DMS79 (cell line): ENCODE data around the gene HES4.
"Not testable (repeated sequence)": the region's sequence is repeated elsewhere in the genome, so short reads cannot be mapped to it uniquely, and the experiment has no call there.

Experiments
- DNase-seq: peaks from one replicate; lab custom pipeline; 2025; lab: John Stamatoyannopoulos, UW

HES4 gene

GRCh38 chr1:997993-998744 lies 1.7 kb downstream of the HES4 start:
- DNase-seq: no peak

GRCh38 chr1:997713-997992 lies 2.2 kb downstream of the HES4 start:
- no peak for DNase-seq

- DNase-seq: no peak
Measured at GRCh38 chr1:996851-997712, 2.8 kb downstream of the HES4 start.

- no peak for DNase-seq
Measured at GRCh38 chr1:995665-996633, 3.9 kb downstream of the HES4 start.

GRCh38 chr1:994546-994945 lies 5.4 kb downstream of the HES4 start:
- not testable (repeated sequence) for DNase-seq

- no peak for DNase-seq
Measured at GRCh38 chr1:993379-993995, 6.4 kb downstream of the HES4 start.

GRCh38 chr1:992362-992761 lies 7.5 kb downstream of the HES4 start:
- DNase-seq: no peak

- no peak for DNase-seq
Measured at GRCh38 chr1:991895-992294, 8.0 kb downstream of the HES4 start.

GRCh38 chr1:991275-991674 lies 8.6 kb downstream of the HES4 start:
- not testable (repeated sequence) for DNase-seq

- DNase-seq: not testable (repeated sequence)
Measured at GRCh38 chr1:988061-988460, 11.8 kb downstream of the HES4 start.

- DNase-seq: no peak
Measured at GRCh38 chr1:985126-985525, 14.8 kb downstream of the HES4 start.

- DNase-seq: no peak
Measured at GRCh38 chr1:984476-984814, 15.5 kb downstream of the HES4 start.

- no peak for DNase-seq
Measured at GRCh38 chr1:983798-984475, 16.0 kb downstream of the HES4 start.

- no peak for DNase-seq
Measured at GRCh38 chr1:982765-983436, 17.0 kb downstream of the HES4 start.

GRCh38 chr1:981955-982558 lies 17.8 kb downstream of the HES4 start, which contains the start of gene PERM1:
PERM1 (minus strand) TSS chr1:982093; CDS start chr1:981029, 1,064 bp downstream.
- no peak for DNase-seq

GRCh38 chr1:981491-981954 lies 18.4 kb downstream of the HES4 start:
- no peak for DNase-seq

GRCh38 chr1:980602-981395 lies 19.1 kb downstream of the HES4 start:
- DNase-seq: no peak

- no peak for DNase-seq
Measured at GRCh38 chr1:980137-980571, 19.7 kb downstream of the HES4 start.

- no peak for DNase-seq
Measured at GRCh38 chr1:979744-980072, 20.2 kb downstream of the HES4 start.
